Fibroblast of skin of left quadriceps (primary cell): ENCODE data around the gene TTC7B.

Experiments
- DNase-seq, 2 experiments: peaks; one replicate each; pipeline ENCODE4 v3.0.0-alpha.2; 2013; ENCODE audit warnings: low read depth in 2 of 2

TTC7B gene

DNA sequence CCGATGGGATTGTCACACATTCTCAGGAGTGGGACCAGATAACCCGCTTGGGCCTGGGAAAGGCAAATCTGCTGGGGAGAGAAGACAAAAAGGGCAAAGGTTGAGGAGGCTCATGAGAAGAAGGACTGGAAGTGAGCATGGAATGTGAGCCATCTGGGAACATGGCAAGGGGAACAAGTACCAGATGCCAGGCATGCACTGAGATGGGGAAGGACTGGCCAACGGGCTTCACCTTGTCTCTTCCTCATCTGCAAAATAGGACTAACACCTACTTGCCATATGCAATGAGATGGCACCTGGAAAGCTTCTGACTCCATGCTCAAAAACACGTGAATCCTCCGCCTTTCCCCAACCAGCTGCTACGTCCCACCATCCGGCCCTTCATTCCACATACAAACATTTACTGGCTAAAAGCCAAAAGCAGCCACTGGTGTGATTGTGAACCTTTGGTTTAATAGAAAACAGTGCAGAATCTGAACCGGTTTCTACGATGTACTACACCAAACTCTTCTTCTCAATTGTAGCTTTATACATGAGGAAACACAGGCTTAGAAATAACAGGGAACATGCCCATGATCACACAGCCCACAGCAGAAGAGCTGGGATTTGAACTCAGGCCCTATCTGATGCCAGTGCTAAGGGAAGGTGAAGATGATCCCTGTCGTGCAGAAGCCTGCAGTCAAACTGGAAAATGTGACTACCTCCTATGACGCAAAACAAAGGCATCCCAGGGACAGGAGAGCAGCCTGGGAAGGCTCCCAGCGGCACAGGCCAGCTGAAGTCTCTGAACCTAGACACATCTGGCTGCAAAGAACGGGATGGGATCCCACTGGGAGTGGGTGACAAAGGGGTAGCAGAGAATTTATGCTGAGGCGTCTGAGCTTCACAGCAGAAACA is 112.1 kb downstream of the TTC7B start:
- no peak for DNase-seq

GRCh38 chr14:90700933-90701776 is 115.1 kb downstream of the TTC7B start:
- no peak for DNase-seq

DNA sequence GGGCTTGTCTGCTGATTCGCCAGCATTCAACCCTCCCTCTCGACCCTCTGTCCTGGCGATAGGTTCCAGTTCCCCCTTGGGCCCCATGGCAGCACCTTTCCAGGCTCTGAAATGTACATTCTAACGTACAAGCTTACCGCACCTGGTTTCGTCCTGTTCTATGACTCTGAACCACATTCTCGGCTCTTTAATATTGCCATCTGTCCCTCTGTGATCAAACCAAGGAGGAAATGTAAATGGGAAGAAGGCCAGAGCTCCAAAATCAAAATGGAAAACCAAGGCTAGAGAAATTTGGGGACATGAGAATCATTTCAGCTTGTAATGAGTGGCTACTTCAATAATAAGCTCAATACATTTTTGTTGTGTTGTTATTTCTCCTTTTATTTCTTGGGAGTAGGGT is 117.2 kb downstream of the TTC7B start:
- no peak for DNase-seq

DNA sequence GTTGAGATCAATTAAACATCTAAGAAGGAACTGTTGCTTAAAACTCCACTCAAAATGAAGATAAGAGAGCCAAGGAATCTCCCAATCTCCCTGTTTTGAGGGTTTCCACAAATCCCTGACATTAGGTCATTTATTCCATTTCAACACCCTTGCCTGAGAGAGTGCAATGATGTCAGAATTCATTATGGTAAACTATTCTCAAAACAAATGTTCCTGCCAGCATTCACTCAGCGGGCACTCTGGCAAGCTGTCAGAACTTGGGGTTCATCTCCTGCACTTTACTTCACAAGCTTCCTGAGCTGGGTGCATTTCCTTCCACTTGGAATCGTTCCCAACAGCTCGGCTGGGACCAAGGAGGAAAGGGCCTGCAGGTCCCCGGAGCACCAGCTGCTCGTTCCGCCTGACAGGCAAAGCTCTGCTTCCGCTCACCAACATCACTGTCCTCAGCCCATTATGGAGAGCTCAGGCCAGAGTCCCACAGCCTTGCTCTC is 117.8 kb downstream of the TTC7B start:
- DNase-seq, result peak in 1 of 2 experiments; percentile 22

DNA sequence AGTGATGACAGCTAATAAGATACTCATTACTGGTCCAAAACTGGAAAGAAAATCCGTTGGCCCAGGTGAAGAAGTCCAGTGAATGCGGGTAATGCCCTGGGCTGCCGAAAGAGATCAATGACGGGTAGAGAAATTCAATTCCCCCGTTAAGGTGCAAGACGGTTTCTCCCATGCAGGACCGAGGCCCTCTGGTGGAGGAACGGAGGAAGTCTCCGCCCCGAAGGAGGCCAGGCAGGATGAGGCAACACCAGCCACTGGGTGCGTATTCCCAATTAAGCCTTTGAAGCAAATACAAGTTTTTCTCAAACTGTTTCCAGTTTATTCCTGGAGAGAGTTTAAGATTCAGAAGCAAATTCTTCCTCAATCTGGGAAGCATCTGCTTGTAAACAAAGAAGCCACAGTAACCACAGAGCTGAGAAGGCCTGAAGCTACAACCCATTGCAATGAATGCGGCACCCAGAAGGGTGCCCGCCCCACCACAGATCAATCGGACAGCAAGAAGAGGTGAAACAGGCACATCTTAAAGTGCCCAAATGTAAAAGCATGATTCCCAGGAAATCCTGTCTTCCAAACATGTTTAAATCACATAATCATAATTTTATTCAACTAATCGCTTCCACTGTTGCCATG is 118.5 kb downstream of the TTC7B start:
- DNase-seq, result peak; percentile 64 to 65

- no peak for DNase-seq
Measured at GRCh38 chr14:90697132-90697531, 119.1 kb downstream of the TTC7B start.

DNA sequence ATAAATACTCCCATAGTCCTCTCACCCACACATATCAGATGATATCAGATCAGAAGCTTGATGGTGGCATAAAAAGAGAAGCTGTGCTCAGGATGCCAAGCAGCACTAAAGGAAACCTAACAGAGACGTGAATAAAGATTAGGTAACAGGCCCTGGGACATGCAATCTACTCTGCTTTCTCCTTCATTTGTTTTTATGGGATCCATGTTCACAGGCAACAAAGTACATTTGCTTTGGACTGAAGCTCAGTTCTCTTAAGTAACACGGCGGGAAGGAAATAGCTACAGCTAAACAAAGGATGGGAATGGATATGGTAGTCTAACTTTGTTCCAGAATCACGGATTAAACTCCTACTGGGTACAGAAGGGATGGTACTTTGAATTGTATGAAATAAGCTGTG is 119.5 kb downstream of the TTC7B start:
- DNase-seq, result no peak

DNA sequence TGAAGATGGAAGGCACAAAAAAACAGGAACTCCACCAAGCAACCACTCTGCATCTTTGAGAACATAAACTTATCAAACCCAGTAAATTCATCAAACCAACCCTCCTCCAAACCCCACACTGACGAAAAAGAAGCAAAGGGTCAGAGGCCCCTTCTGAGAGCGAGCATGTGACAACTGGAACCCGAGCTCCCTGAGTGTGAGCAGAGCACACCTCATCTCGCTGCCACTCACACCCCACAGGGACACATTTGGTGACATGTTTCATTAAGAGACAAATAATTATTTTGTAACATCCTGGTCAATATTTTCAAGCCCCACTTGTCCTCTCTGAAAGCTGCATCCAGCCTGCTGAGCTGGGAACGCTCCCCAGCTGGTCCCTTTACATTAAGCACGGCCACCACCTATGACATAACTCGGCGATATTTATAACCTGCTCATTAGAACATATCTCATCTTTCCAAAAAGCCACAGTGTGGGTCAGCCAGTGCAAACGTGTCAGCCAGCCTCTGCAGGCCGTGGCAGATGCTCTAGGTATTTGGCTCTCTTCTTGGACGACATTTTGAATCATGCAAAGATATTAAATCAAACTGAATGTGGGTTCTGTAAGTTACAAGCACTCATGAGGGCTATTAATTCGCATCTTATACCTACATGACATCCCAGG is 120.1 kb downstream of the TTC7B start:
- no peak for DNase-seq

GRCh38 chr14:90693413-90693812 is 122.8 kb downstream of the TTC7B start:
- DNase-seq, result no peak

DNA sequence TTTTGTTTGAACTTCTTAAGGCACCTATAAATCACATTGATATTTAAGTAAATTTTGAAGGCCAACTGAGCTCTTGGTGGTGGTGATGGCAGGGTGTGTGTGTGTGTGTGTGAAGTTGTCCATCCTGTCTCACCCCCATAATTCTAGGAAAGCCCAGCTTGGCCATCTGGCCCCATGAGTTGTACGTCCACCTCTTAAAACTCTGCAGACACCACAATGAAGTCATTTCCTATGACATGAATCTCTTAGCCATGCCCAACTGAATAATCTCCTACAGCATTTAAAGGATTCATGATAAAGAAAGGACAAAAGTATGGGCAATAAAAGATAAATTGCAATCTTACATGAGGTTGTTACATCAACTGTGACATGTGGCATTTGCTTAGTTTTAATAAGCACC is 123.4 kb downstream of the TTC7B start:
- DNase-seq, result no peak

DNA sequence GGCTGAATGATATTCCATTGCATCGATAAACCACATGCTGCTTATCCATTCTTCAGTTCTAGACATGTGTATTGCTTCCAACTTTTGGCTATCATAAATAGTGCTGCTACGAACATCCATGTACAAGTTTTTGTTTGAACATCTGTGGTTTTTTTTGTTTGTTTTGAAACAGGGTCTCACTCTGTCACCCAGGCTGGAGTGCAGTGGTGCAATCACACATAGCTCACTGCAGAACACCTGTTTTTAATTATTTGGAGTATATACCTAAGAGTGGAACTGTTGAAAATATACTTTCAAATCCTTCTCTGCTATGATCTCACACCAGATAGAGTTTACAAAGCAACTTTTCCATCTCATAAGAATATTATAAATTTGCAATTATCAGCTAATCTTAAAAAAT is 124.2 kb downstream of the TTC7B start:
- DNase-seq, result peak in 1 of 2 experiments; percentile 39

- no peak for DNase-seq
Measured at GRCh38 chr14:90691627-90692026, 124.6 kb downstream of the TTC7B start.

- no peak for DNase-seq
Measured at GRCh38 chr14:90687680-90688079, 128.6 kb downstream of the TTC7B start.

DNA sequence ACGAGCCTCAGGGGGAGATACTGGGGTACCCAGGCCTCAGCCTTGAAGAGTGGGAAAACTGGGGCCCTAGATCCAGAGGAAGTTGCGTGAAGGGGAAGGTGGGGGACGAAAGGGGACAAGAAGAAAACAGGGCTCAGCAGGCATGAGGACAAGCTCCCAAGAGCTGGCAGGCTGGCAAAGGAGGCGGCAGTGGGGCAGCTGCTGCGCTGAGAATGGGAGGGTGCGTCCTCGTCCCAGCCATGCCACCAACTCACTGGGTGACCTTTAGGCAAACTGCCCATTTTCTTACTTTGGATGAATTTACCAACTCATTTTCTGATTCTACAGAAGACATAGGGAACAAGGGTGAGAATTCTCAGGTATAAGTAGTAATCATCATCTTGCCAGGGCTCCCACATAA is 133.6 kb downstream of the TTC7B start:
- DNase-seq, result no peak

DNA sequence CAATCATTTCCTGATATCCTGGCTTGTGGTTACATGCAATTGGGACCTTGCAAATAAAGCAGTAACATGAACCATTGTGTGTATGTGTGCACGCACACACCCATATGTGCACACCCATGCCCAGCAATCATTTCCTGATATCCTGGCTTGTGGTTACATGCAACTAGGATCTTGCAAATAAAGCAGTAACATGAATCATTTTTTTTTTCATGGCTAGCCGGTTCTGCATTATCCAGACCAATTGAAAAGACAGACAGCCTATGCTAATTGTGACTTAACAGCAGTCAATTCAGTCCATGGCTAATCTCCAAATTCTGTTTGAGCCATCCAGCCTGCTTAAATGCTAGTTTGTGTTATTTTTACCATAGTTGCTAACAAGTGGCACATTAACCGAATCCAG is 134.3 kb downstream of the TTC7B start:
- no peak for DNase-seq

GRCh38 chr14:90678846-90679362 is 137.3 kb downstream of the TTC7B start:
- no peak for DNase-seq

DNA sequence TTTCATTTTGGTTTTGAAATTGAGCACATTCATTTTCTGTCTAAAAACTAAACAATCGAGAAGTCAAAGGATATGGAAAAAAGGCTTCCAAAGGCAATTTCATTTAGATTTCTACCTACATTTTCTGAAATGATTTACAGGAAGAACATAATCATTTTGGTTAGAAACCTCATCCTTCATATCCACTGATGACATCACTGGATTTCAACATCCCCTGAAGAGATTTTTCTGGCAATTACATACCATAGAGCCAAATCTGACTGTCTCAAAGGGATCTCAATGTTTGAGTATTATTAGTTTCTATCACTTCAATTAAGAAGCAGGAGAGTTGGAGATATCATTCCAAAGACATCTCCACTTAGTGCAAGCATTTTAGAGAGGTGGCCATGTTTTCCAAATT is 137.8 kb downstream of the TTC7B start:
- DNase-seq, result peak in 1 of 2 experiments; percentile 29

DNA sequence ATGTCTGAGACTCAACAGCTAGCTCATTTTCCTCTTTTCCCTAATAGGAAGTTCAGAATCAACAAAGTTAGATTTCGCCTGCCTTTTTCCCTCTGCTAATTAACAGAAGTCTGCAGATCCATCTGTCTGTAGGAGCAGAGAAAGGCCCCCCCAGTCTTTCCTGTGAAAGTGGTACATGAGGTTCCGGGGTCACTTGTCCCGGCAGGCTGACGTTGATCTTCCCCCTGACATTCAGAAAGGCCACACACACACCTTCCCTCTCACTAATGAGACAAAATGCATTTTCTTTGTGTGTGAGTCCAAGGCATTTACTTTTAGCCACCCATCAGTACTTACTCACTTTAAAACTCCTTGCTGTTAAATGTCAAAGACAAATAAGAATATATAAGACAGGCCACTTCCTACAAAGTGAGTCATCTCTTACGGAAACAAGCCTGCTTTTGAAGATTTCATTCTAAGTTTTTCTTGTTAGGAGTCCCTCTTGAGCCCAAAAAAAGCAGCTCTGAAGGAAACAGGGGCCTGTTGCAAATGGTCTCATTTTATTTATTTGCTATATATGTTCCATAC is 138.7 kb downstream of the TTC7B start:
- peak in 1 of 2 experiments; percentile 32 for DNase-seq

DNA sequence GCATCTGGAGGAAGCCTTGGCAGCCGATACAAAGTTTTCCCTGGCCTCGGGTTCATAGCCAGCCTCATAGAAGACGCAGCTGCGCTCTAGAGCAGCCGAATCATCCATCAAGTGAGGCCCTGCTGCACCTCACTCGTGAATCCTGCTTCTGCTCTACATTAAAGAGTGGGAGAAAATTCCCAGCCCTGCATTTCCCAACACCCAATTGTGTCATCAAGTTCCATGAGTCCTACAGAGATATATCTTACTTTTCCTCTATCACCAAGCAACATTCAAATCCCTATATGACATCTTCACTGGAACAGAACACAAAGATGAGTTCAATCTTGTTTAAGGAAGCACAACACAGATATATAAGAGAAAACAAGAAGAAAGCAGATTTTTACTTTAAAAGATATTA is 139.3 kb downstream of the TTC7B start:
- no peak for DNase-seq

GRCh38 chr14:90676356-90676755 is 139.9 kb downstream of the TTC7B start:
- no peak for DNase-seq

DNA sequence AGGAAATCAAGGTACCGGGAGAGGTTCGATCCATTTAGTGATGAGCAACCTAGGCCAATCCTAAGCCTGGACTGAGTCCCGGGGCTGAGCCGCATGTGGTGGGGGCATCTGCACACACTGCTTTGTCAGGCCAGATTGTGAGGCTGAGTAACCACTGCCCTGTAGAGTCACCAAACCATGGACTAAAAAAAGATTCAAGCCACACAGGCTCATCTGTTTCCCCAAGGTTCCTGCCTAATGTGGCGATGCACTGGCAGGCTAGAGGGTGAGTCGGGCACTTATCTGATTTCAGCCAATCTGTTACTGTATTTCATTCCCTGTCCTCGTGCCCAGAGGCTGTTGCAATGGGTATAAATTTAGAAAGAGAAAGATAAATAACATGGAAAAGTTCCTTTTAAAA is 140.8 kb downstream of the TTC7B start:
- no peak for DNase-seq
